ENCODE measurements around the gene PCDHB11.
"Not testable (repeated sequence)": the region's sequence is repeated elsewhere in the genome, so short reads cannot be mapped to it uniquely, and the experiment has no call there.

The PCDHB11 gene

GRCh38 chr5:141186897-141187512 lies 12.4 kb upstream of the PCDHB11 start, which contains the start of gene PCDHB9:
Gene PCDHB9 (plus strand): TSS chr5:141187161. CDS start chr5:141187319, 158 bp downstream.
- no peak for DNase-seq (ENCODE audit: extremely low read depth, low read depth)
- peak; percentile 23 for TF ChIP-seq CTCF (IDR thresholded peaks at IDR 0.05; ENCODE audit: low read depth, low read length)

GRCh38 chr5:141188682-141189081 lies 10.7 kb upstream of the PCDHB11 start:
- DNase-seq (ENCODE audit: extremely low read depth, low read depth), result not testable (repeated sequence)

GRCh38 chr5:141189131-141189530 lies 10.3 kb upstream of the PCDHB11 start:
- not testable (repeated sequence) for DNase-seq (ENCODE audit: extremely low read depth, low read depth)

- DNase-seq (ENCODE audit: extremely low read depth, low read depth), result no peak
- peak; percentile 13 for TF ChIP-seq CTCF (IDR thresholded peaks at IDR 0.05; ENCODE audit: low read depth, low read length)
These were observed 7.2 kb upstream of the PCDHB11 start, which contains the start of gene PCDHB10 for GRCh38 chr5:141192110-141192725. Gene PCDHB10 (plus strand): TSS chr5:141192353. CDS start chr5:141192553, 200 bp downstream.

- DNase-seq (ENCODE audit: extremely low read depth, low read depth), result not testable (repeated sequence)
These were observed 5.1 kb upstream of the PCDHB11 start for GRCh38 chr5:141194332-141194731.

GRCh38 chr5:141196363-141196762 lies 3.1 kb upstream of the PCDHB11 start:
- no peak for DNase-seq (ENCODE audit: extremely low read depth, low read depth)
- no peak for TF ChIP-seq CTCF (IDR thresholded peaks at IDR 0.05; ENCODE audit: low read depth, low read length)

GRCh38 chr5:141201126-141201525 lies 1.7 kb downstream of the PCDHB11 start:
- DNase-seq (ENCODE audit: extremely low read depth, low read depth), result not testable (repeated sequence)

GRCh38 chr5:141201646-141202045 lies 2.2 kb downstream of the PCDHB11 start:
- DNase-seq (ENCODE audit: extremely low read depth, low read depth), result not testable (repeated sequence)

- no peak for TF ChIP-seq CTCF (IDR thresholded peaks at IDR 0.05; ENCODE audit: low read depth, low read length)
- DNase-seq (ENCODE audit: extremely low read depth, low read depth), result no peak
These were observed 9.1 kb downstream of the PCDHB11 start, which contains the start of gene PCDHB12 for GRCh38 chr5:141208478-141208877. Gene PCDHB12 (plus strand): TSS chr5:141208719. CDS start chr5:141208908, 189 bp downstream.

GRCh38 chr5:141210281-141210680 lies 10.9 kb downstream of the PCDHB11 start:
- not testable (repeated sequence) for DNase-seq (ENCODE audit: extremely low read depth, low read depth)

- DNase-seq (ENCODE audit: extremely low read depth, low read depth), result not testable (repeated sequence)
These were observed 11.4 kb downstream of the PCDHB11 start for GRCh38 chr5:141210849-141211248.

- not testable (repeated sequence) for DNase-seq (ENCODE audit: extremely low read depth, low read depth)
These were observed 14.4 kb downstream of the PCDHB11 start, which contains the start of gene PCDHB13 for GRCh38 chr5:141213656-141214339. Gene PCDHB13 (plus strand): TSS chr5:141213919. CDS start chr5:141214124, 205 bp downstream.

- not testable (repeated sequence) for DNase-seq (ENCODE audit: extremely low read depth, low read depth)
These were observed 15.2 kb downstream of the PCDHB11 start for GRCh38 chr5:141214583-141214982.

GRCh38 chr5:141215504-141215903 lies 16.1 kb downstream of the PCDHB11 start:
- DNase-seq (ENCODE audit: extremely low read depth, low read depth), result not testable (repeated sequence)

GRCh38 chr5:141216035-141216434 lies 16.6 kb downstream of the PCDHB11 start:
- DNase-seq (ENCODE audit: extremely low read depth, low read depth), result not testable (repeated sequence)

Measured in AG09319 (cell line).